Tibial nerve (tissue), 3 donors: ENCODE results near the gene PPP1R14B.

Experiments
- CTCF ChIP-seq, 5 experiments: fragments of 200-600 bp in 3 of 5; fragments of 450-650 bp in 2 of 5; sonication (generic) in 3 of 5; IDR thresholded peaks; one replicate each; pipeline ENCODE4 v1.5.1; 2016 to 2019; ENCODE audit warnings: antibody characterized with exemption in 5 of 5, mild to moderate bottlenecking in 3 of 5, moderate library complexity in 2 of 5
- POLR2A ChIP-seq, 2 donors: fragments of 450-650 bp; IDR thresholded peaks; one replicate each; pipeline ENCODE4 v1.6.1; 2017; ENCODE audit warnings: antibody characterized with exemption in 2 of 2, mild to moderate bottlenecking in 2 of 2, moderate library complexity in 2 of 2

GRCh38 chr11:64252003-64252872, 5.5 kb upstream of the PPP1R14B start:
- TF ChIP-seq CTCF (IDR thresholded peaks at IDR 0.05) (peak; percentile 14 to 42 (median 23)), POLR2A (IDR thresholded peaks at IDR 0.05) (no peak)
